Thoracic aorta (tissue), 2 donors: ENCODE results near the gene FAM53B. TPM values are rescaled to one million over a fixed set of nuclear protein-coding genes. Genes with fewer than 3 reads are reported as not detected.

Source experiments
- ATAC-seq: fragments of 150-250 bp; one replicate; pipeline ENCODE4 v1.8.0; 2017; ENCODE audit warnings: low read depth; ENCODE audit not compliant: insufficient number of reproducible peaks, low FRiP score
- DNase-seq: peaks from one replicate; pipeline ENCODE4 v3.0.0-alpha.2; 2020; ENCODE audit warnings: low spot score
- H3K27ac ChIP-seq, 2 donors: fragments of 200-600 bp; sonication (generic); 1 replicate in 1 of 2; 2 replicates in 1 of 2; pipeline ENCODE4 v1.5.1; 2016; ENCODE audit warnings: mild to moderate bottlenecking in 2 of 2, moderate library complexity in 2 of 2
- H3K27me3 ChIP-seq: fragments of 200-600 bp; sonication (generic); replicated peaks from 2 replicates; pipeline ENCODE4 v1.6.0; 2016; ENCODE audit warnings: mild to moderate bottlenecking; ENCODE audit not compliant: insufficient read depth
- H3K36me3 ChIP-seq: fragments of 200-600 bp; sonication (generic); one replicate; pipeline ENCODE4 v1.5.1; 2016
- H3K4me1 ChIP-seq, 2 donors: fragments of 200-600 bp; sonication (generic); 1 replicate in 1 of 2; 2 replicates in 1 of 2; pipeline versions ENCODE4 v1.5.1 to v1.6.0; 2016; ENCODE audit warnings: low read depth in 2 of 2, mild to moderate bottlenecking in 1 of 2; ENCODE audit not compliant: control insufficient read depth in 1 of 2
- H3K4me3 ChIP-seq: fragments of 200-600 bp; sonication (generic); 2 replicates; pipeline ENCODE4 v1.5.1; 2016; ENCODE audit warnings: mild to moderate bottlenecking
- H3K9me3 ChIP-seq: fragments of 200-600 bp; sonication (generic); 2 replicates; pipeline ENCODE4 v1.5.1; 2016
- total RNA-seq, 2 donors: library from RNA; depleted of rRNA; stranded (reverse); fragments of >200 nt; gene quantifications; one replicate each; pipeline versions ENCODE4 v1.1.0 to v1.2.3, GENCODE V29; 2016
- TF ChIP-seq, protein P1 (sequence below): fragments of 200-600 bp; sonication (generic); IDR thresholded peaks from one replicate; pipeline ENCODE4 v1.5.1; 2019; ENCODE audit warnings: antibody characterized with exemption

The FAM53B gene
- total RNA-seq, 2 donors from 2014 or later: 26.6 to 49.5 TPM

DNA sequence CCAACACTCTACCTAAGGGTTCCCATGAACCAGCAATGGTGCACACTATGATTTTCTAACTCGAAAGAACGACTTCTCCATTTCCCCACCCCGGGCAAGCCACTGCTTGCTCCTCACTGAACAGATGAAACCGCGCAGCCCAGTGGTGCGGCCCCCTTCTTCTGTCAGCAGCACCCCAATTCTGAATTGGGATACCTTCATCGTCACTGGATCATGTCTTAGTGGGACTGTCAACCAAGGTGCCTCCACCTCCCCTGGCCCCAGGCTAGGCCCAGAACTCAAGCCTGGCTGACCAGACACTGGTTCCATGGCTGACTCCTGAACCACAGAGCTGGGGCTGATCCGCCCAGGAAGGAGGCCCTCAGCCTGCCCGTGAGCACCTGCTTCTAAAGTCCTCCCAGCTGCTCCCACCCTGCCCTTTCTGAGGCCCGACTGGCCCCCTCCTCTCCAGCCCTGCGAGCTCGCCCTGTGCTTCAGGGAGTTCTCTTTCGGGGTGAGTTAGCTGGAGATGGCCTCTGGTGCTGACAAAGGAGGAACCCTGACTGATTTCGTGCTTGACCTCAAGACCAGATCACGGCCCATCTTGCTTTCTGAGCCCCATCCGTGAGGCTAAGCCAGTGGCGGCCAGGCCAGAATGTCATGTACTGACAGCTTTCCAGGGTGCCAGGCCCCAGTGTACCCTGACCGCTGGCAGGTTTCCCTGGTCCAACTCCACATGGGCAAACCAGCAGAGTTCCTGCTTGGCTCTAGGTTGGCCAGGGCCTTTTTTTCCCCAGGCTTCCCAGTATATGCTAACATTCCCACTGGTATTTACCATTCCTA lies 44.5 kb downstream of the FAM53B start:
- no peak for ATAC-seq
- H3K36me3 ChIP-seq: peaks cover 9% of the 10 kb centered on the region

GRCh38 chr10:124698545-124699469 lies 45.4 kb downstream of the FAM53B start:
- DNase-seq (no peak), ATAC-seq (no peak)
- Histone ChIP-seq H3K27ac (no peak overlapping the region), H3K36me3 (peaks cover 9% of the 10 kb centered on the region), H3K4me1 (peaks cover 32 to 58% of the 10 kb centered on the region in 2 donors), H3K4me3 (no peak overlapping the region), H3K27me3 (no peaks in the 10 kb centered on the region), H3K9me3 (no peaks in the 10 kb centered on the region)
- TF ChIP-seq, protein P1, sequence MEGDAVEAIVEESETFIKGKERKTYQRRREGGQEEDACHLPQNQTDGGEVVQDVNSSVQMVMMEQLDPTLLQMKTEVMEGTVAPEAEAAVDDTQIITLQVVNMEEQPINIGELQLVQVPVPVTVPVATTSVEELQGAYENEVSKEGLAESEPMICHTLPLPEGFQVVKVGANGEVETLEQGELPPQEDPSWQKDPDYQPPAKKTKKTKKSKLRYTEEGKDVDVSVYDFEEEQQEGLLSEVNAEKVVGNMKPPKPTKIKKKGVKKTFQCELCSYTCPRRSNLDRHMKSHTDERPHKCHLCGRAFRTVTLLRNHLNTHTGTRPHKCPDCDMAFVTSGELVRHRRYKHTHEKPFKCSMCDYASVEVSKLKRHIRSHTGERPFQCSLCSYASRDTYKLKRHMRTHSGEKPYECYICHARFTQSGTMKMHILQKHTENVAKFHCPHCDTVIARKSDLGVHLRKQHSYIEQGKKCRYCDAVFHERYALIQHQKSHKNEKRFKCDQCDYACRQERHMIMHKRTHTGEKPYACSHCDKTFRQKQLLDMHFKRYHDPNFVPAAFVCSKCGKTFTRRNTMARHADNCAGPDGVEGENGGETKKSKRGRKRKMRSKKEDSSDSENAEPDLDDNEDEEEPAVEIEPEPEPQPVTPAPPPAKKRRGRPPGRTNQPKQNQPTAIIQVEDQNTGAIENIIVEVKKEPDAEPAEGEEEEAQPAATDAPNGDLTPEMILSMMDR: no peak

More for the DNA sequence above, 44.5 kb downstream of the FAM53B start:
- DNase-seq: no peak
- Histone ChIP-seq H3K4me3 (no peak overlapping the region), H3K27ac (peak overlapping the region in 1 of 2 donors; percentile 9), H3K27me3 (no peaks in the 10 kb centered on the region), H3K9me3 (no peaks in the 10 kb centered on the region), H3K4me1 (peaks cover 35 to 66% of the 10 kb centered on the region in 2 donors)
- TF ChIP-seq, protein P1: no peak

DNA sequence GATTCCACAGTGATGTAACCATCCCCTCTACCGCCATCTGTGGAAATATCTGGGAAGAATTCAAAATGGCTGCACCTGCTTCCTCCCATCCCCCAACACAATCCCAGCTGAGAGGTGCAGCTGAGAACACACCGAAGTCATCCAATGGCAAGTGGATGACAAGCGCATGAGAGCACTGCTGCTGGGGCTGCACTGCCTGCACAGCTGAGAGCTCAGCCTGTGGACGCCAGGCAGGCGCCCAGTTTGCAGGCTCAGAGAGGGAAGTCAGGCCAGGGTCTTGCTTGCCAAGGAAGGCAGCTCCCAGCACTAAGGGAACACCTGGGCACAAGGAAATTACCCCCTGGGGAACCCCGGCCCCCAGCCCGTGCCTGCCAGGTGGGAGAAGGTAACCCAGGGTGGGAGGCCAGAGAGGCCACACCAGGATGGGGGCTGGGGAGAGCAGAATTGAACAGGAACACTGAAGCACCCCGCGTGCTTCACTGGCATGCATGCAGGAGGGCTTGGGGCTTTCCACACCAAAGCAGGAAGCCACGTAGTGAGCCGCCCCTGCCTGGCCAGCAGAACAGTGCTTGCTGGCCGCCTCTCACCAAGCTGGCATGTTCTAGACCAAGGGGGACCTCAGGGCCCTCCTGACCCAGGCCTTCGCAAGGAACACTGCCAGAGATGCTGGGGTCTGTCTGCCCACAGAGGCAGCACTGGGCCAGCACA lies 46.2 kb downstream of the FAM53B start:
- Histone ChIP-seq H3K9me3 (no peaks in the 10 kb centered on the region), H3K27me3 (no peaks in the 10 kb centered on the region), H3K4me3 (no peak overlapping the region), H3K27ac (no peak overlapping the region), H3K4me1 (peaks cover 23 to 50% of the 10 kb centered on the region in 2 donors), H3K36me3 (peaks cover 9% of the 10 kb centered on the region)
- TF ChIP-seq, protein P1: no peak
- ATAC-seq (no peak), DNase-seq (no peak)

GRCh38 chr10:124697443-124697836 lies 46.7 kb downstream of the FAM53B start:
- DNase-seq (no peak), ATAC-seq (no peak)
- TF ChIP-seq, protein P1: no peak
- Histone ChIP-seq H3K36me3 (peaks cover 9% of the 10 kb centered on the region), H3K9me3 (no peaks in the 10 kb centered on the region), H3K27ac (no peak overlapping the region), H3K4me3 (no peak overlapping the region), H3K27me3 (no peaks in the 10 kb centered on the region), H3K4me1 (peaks cover 18 to 45% of the 10 kb centered on the region in 2 donors)
